SU-DHL-6 (cell line): ENCODE data around the gene CFAP45.

Source experiments
- H2AFZ ChIP-seq: fragments of 200-600 bp; sonication (generic); 2 replicates; pipeline ENCODE4 v1.6.1; 2014; ENCODE audit warnings: low read depth, mild to moderate bottlenecking, moderate library complexity, mixed read lengths, antibody characterized with exemption, low read length; ENCODE audit not compliant: severe bottlenecking
- H3F3A ChIP-seq: fragments of 200-600 bp; shearing (Covaris generic); 2 replicates; pipeline ENCODE4 v1.6.0; 2016; ENCODE audit warnings: antibody characterized with exemption, mild to moderate bottlenecking; ENCODE audit not compliant: insufficient read depth
- H3K27ac ChIP-seq: fragments of 200-600 bp; sonication (generic); 2 replicates; pipeline ENCODE4 v1.5.1; 2016; ENCODE audit warnings: low read depth, mild to moderate bottlenecking, low read length, moderate library complexity, mixed read lengths
- H3K27me3 ChIP-seq: fragments of 200-600 bp; sonication (generic), shearing (Covaris generic); 2 replicates; pipeline ENCODE4 v1.6.0; 2014; ENCODE audit warnings: mild to moderate bottlenecking, low read length
- H3K36me3 ChIP-seq: fragments of 200-600 bp; sonication (generic); 2 replicates; pipeline ENCODE4 v1.6.1; 2014; ENCODE audit warnings: mild to moderate bottlenecking, low read length, mixed read lengths
- H3K4me2 ChIP-seq: fragments of 300-600, 200-600 bp; shearing (Covaris generic), sonication (generic); 2 replicates; pipeline ENCODE4 v1.6.0; 2014; ENCODE audit warnings: low read length, low read depth, mild to moderate bottlenecking; ENCODE audit not compliant: poor library complexity, severe bottlenecking
- H3K4me3 ChIP-seq: fragments of 200-600 bp; sonication (generic); 2 replicates; pipeline ENCODE4 v1.5.1; 2014; ENCODE audit warnings: antibody characterized with exemption, low read length, mild to moderate bottlenecking, mixed read lengths; ENCODE audit not compliant: insufficient read depth, poor library complexity, severe bottlenecking
- H3K79me2 ChIP-seq: fragments of 200-600 bp; sonication (generic); 2 replicates; pipeline ENCODE4 v1.6.1; 2014; ENCODE audit warnings: mild to moderate bottlenecking, low read length, moderate library complexity; ENCODE audit not compliant: insufficient read depth
- H3K9ac ChIP-seq: fragments of 200-600 bp; sonication (generic); 2 replicates; pipeline ENCODE4 v1.7.0; 2014; ENCODE audit warnings: mild to moderate bottlenecking, low read length
- H3K9me2 ChIP-seq: fragments of 200-600 bp; sonication (generic); replicated peaks from 2 replicates; pipeline ENCODE4 v1.6.1; 2014; ENCODE audit warnings: low read length; ENCODE audit not compliant: insufficient read depth
- H3K9me3 ChIP-seq: fragments of 200-600 bp; sonication (generic); 2 replicates; pipeline ENCODE4 v1.6.1; 2014; ENCODE audit warnings: low read length, mixed read lengths; ENCODE audit not compliant: insufficient read depth
- H4K20me1 ChIP-seq: fragments of 200-600 bp; sonication (generic); 2 replicates; pipeline ENCODE4 v1.6.1; 2014; ENCODE audit warnings: low read depth, mild to moderate bottlenecking, antibody characterized with exemption, low read length, moderate library complexity, mixed read lengths
- CTCF ChIP-seq: fragments of 200-600 bp; sonication (generic); IDR thresholded peaks from one replicate; pipeline ENCODE4 v1.5.1; 2017; ENCODE audit warnings: antibody characterized with exemption, mild to moderate bottlenecking, low read length, moderate library complexity; ENCODE audit not compliant: insufficient read depth, poor library complexity, severe bottlenecking
- EZH2phosphoT487 ChIP-seq: fragments of 200-600 bp; sonication (generic), shearing (Covaris generic); conservative IDR thresholded peaks from 2 replicates; pipeline ENCODE4 v1.6.1; 2018; ENCODE audit warnings: mild to moderate bottlenecking, antibody characterized with exemption, low read length, moderate library complexity, mixed read lengths

CFAP45 gene

DNA sequence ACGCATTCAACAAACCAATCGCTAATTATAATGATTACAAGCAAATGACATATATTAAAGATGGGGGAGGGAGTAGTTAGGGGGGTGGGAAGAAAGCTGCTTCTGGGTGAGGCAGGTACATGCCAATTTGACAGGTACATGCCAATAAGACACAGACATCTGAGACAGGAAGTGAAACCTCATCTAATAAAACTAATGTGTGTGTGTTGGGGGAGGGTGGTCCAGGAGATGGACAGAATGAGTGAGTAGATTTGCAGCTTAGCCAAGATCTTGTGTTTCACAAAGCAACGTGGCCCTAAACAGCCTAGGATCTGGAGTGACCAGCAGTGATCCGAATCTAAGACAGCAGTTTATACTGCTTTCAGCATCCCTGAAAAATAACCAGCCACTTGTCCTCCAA is 10.8 kb downstream of the CFAP45 start:
- Histone ChIP-seq H3K4me2 (no peak overlapping the region), H2AFZ (no peak overlapping the region), H3K79me2 (no peaks in the 10 kb centered on the region), H4K20me1 (no peaks in the 10 kb centered on the region), H3F3A (no peaks in the 10 kb centered on the region), H3K9me2 (no peaks in the 10 kb centered on the region), H3K4me3 (no peak overlapping the region), H3K9ac (no peak overlapping the region), H3K9me3 (no peaks in the 10 kb centered on the region), H3K27ac (no peak overlapping the region), H3K27me3 (no peaks in the 10 kb centered on the region), H3K36me3 (no peaks in the 10 kb centered on the region)
- no peak for TF ChIP-seq CTCF
- TF ChIP-seq EZH2phosphoT487 = no peak

- Histone ChIP-seq H3K27me3 (no peaks in the 10 kb centered on the region), H3K27ac (no peak overlapping the region), H3K9me2 (no peaks in the 10 kb centered on the region), H3K4me3 (no peak overlapping the region), H3K36me3 (no peaks in the 10 kb centered on the region), H2AFZ (no peak overlapping the region), H3K79me2 (no peaks in the 10 kb centered on the region), H3K9me3 (no peaks in the 10 kb centered on the region), H3K4me2 (no peak overlapping the region), H4K20me1 (no peaks in the 10 kb centered on the region), H3K9ac (no peak overlapping the region), H3F3A (no peaks in the 10 kb centered on the region)
- TF ChIP-seq EZH2phosphoT487 = no peak
- TF ChIP-seq CTCF = no peak
Measured at GRCh38 chr1:159884296-159884695, 15.7 kb downstream of the CFAP45 start.

- Histone ChIP-seq H3K36me3 (no peaks in the 10 kb centered on the region), H4K20me1 (no peaks in the 10 kb centered on the region), H3K79me2 (no peaks in the 10 kb centered on the region), H3K9me3 (no peaks in the 10 kb centered on the region), H3F3A (no peaks in the 10 kb centered on the region), H3K4me3 (no peak overlapping the region), H3K9me2 (no peaks in the 10 kb centered on the region), H3K4me2 (no peak overlapping the region), H2AFZ (no peak overlapping the region), H3K9ac (no peak overlapping the region), H3K27ac (no peak overlapping the region), H3K27me3 (no peaks in the 10 kb centered on the region)
- no peak for TF ChIP-seq EZH2phosphoT487
- TF ChIP-seq CTCF = no peak
Measured at GRCh38 chr1:159883134-159883533, 16.8 kb downstream of the CFAP45 start.

DNA sequence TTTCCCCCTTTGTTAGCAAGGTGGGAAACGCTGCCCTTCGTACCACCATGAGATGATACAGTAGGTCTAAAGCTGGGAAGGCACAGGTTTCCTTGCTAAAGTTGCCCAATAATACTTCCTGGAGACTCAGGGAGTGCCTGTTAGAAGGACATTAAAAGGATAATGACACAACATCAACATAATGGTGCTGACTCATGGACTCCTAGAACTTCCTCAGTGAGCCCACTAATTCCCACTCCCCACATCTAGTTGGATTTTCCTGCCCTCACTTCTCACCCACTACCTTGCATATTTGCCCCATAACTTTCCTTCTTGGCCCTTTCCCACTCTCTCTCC is 17.5 kb downstream of the CFAP45 start:
- Histone ChIP-seq H3K27me3 (no peaks in the 10 kb centered on the region), H3K9me2 (no peaks in the 10 kb centered on the region), H3K27ac (no peak overlapping the region), H3K4me3 (no peak overlapping the region), H2AFZ (no peak overlapping the region), H3K36me3 (no peaks in the 10 kb centered on the region), H4K20me1 (no peaks in the 10 kb centered on the region), H3K4me2 (no peak overlapping the region), H3F3A (no peaks in the 10 kb centered on the region), H3K79me2 (no peaks in the 10 kb centered on the region), H3K9ac (no peak overlapping the region), H3K9me3 (no peaks in the 10 kb centered on the region)
- TF ChIP-seq CTCF = no peak
- no peak for TF ChIP-seq EZH2phosphoT487
